GM23338 (cell line): ENCODE data around the gene TMEM126B. TPM values are rescaled to one million over a fixed set of nuclear protein-coding genes. Genes with fewer than 3 reads are reported as not detected.

Source experiments
- ATAC-seq: fragments of 200-7000 bp; cut with Tn5 transposase; 3 replicates; pipeline ENCODE4 v1.9.1; 2020
- DNase-seq: peaks from one replicate; pipeline ENCODE4 v3.0.0-alpha.2; 2015; ENCODE audit warnings: low spot score
- H2AFZ ChIP-seq: fragments of 200-600 bp; sonication (generic); 2 replicates; pipeline ENCODE4 v1.8.0; 2016; ENCODE audit warnings: antibody characterized with exemption, mild to moderate bottlenecking, moderate library complexity
- H3F3A ChIP-seq: fragments of 200-600 bp; sonication (generic); replicated peaks from 2 replicates; pipeline ENCODE4 v1.8.0; 2017; ENCODE audit warnings: antibody characterized with exemption, mixed run types, low read depth
- H3K27ac ChIP-seq: fragments of 200-600 bp; sonication (generic); 2 replicates; pipeline ENCODE4 v1.6.1; 2016; ENCODE audit warnings: low read depth
- H3K27me3 ChIP-seq: fragments of 200-600 bp; sonication (generic); 2 replicates; pipeline ENCODE4 v1.8.0; 2016; ENCODE audit warnings: mild to moderate bottlenecking, mixed run types, moderate library complexity; ENCODE audit not compliant: insufficient read depth
- H3K36me3 ChIP-seq: fragments of 200-600 bp; sonication (generic); 2 replicates; pipeline ENCODE4 v1.8.0; 2016; ENCODE audit warnings: mild to moderate bottlenecking; ENCODE audit not compliant: insufficient read depth
- H3K4me1 ChIP-seq: fragments of 200-600 bp; sonication (generic); 2 replicates; pipeline ENCODE4 v1.8.0; 2016; ENCODE audit warnings: mild to moderate bottlenecking, moderate library complexity; ENCODE audit not compliant: insufficient read depth
- H3K4me2 ChIP-seq: fragments of 200-600 bp; sonication (generic); 2 replicates; pipeline ENCODE4 v1.7.1; 2017; ENCODE audit warnings: mixed run types
- H3K4me3 ChIP-seq: fragments of 200-600 bp; sonication (generic); 2 replicates; pipeline ENCODE4 v1.6.1; 2016; ENCODE audit warnings: mixed run types
- H3K79me2 ChIP-seq: fragments of 200-600 bp; sonication (generic); replicated peaks from 2 replicates; pipeline ENCODE4 v1.8.0; 2017; ENCODE audit warnings: mild to moderate bottlenecking; ENCODE audit not compliant: insufficient read depth
- H3K9me2 ChIP-seq: fragments of 200-600 bp; sonication (generic); 2 replicates; pipeline ENCODE4 v1.8.0; 2017; ENCODE audit not compliant: insufficient read depth
- H4K20me1 ChIP-seq: fragments of 200-600 bp; sonication (generic); replicated peaks from 2 replicates; pipeline ENCODE4 v1.8.0; 2017; ENCODE audit warnings: mild to moderate bottlenecking; ENCODE audit not compliant: insufficient read depth
- H3K27ac Mint-ChIP-seq: 2 replicates; pipeline ENCODE4 v1.8.0; 2020; ENCODE audit warnings: inconsistent platforms, mild to moderate bottlenecking, moderate library complexity, mixed read lengths
- H3K27me3 Mint-ChIP-seq: 3 replicates; pipeline ENCODE4 v1.8.0; 2022; ENCODE audit warnings: low read depth, mild to moderate bottlenecking, moderate library complexity, mixed read lengths, inconsistent platforms; ENCODE audit not compliant: insufficient read depth, poor library complexity
- H3K36me3 Mint-ChIP-seq: 3 replicates; pipeline ENCODE4 v1.8.0; 2021; ENCODE audit warnings: low read depth, mild to moderate bottlenecking, inconsistent platforms, moderate library complexity, mixed read lengths
- H3K4me1 Mint-ChIP-seq: 3 replicates; pipeline ENCODE4 v1.8.0; 2020; ENCODE audit warnings: mild to moderate bottlenecking, inconsistent platforms, mixed read lengths
- H3K4me3 Mint-ChIP-seq: 3 replicates; pipeline ENCODE4 v1.8.0; 2021; ENCODE audit warnings: moderate library complexity, mild to moderate bottlenecking, inconsistent platforms, mixed read lengths
- H3K9me3 Mint-ChIP-seq: 3 replicates; pipeline ENCODE4 v1.8.0; 2020; ENCODE audit warnings: moderate library complexity, mild to moderate bottlenecking, inconsistent platforms, mixed read lengths
- CREB1 ChIP-seq: fragments of 250-450 bp; sonication (Bioruptor Pico); IDR thresholded peaks from 2 replicates; pipeline ENCODE4 v1.5.0; 2020; ENCODE audit warnings: low read depth, mild to moderate bottlenecking, moderate library complexity
- EZH2 ChIP-seq: fragments of 200-600 bp; sonication (generic); IDR thresholded peaks from one replicate; pipeline ENCODE4 v1.8.0; 2017; ENCODE audit warnings: antibody characterized with exemption, mild to moderate bottlenecking, low read depth; ENCODE audit not compliant: unreplicated experiment
- EZH2phosphoT487 ChIP-seq: fragments of 200-600 bp; sonication (generic); IDR thresholded peaks from one replicate; pipeline ENCODE4 v1.8.1; 2018; ENCODE audit warnings: antibody characterized with exemption; ENCODE audit not compliant: unreplicated experiment
- JUNB ChIP-seq: IDR thresholded peaks from one replicate; pipeline ENCODE4 v1.6.1; 2016; ENCODE audit warnings: antibody characterized with exemption; ENCODE audit not compliant: unreplicated experiment
- POLR2AphosphoS5 ChIP-seq: IDR thresholded peaks from 2 replicates; pipeline ENCODE4 v1.6.1; 2016; ENCODE audit warnings: antibody characterized with exemption, low read depth
- STAT1 ChIP-seq: IDR thresholded peaks from one replicate; pipeline ENCODE4 v1.6.1; 2016; ENCODE audit warnings: antibody characterized with exemption; ENCODE audit not compliant: unreplicated experiment
- ZNF114 ChIP-seq: fragments of 250-450 bp; sonication (Bioruptor Pico); IDR thresholded peaks from 2 replicates; pipeline ENCODE4 v1.5.0; 2020; ENCODE audit warnings: mild to moderate bottlenecking, moderate library complexity
- ZNF331 ChIP-seq: fragments of 250-450 bp; sonication (Bioruptor Pico); IDR thresholded peaks from 2 replicates; pipeline ENCODE4 v1.5.0; 2020; ENCODE audit warnings: low read depth, mild to moderate bottlenecking, moderate library complexity
- polyA plus RNA-seq: library from polyadenylated mRNA; unstranded; fragments of >200 nt; fragmentation: Nextera tagmentation; extraction: Ambion mirVana; gene quantifications from 2 replicates; pipeline ENCODE4 v1.2.1, GENCODE V29; 2016
- total RNA-seq: library from RNA; depleted of rRNA; stranded (reverse); fragments of >200 nt; shearing (Covaris generic); gene quantifications from 2 replicates; pipeline ENCODE4 v1.2.3, GENCODE V29; 2014
- TF ChIP-seq, protein P1 (sequence below): IDR thresholded peaks from 2 replicates; pipeline ENCODE4 v1.6.1; 2016; ENCODE audit warnings: antibody characterized with exemption
- TF ChIP-seq, protein P2 (sequence below): fragments of 250-450 bp; sonication (Bioruptor Pico); IDR thresholded peaks from 2 replicates; pipeline ENCODE4 v1.5.0; 2020; ENCODE audit warnings: mild to moderate bottlenecking, moderate library complexity

TMEM126B gene
- total and polyA plus RNA-seq, 2 experiments from 2014 or later = 93.0 to 169 TPM

DNA sequence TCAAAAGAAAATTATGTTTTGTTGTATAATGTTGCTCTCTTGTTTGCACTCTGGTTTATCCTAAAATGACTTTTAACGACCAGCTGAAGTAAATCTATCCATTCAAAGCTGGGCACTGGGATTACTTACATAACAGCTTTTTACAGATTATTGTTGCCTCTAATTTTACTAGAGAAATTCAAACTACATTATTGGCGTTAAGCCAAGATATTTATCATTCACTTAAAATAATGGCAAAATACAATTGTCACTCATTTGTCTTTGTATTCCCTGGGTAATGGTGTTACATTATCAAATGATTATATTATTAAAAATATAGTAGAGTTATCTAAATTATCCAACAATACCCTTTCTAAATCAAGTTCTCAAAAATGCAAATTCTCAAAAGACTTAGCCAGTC, 31.5 kb upstream of the TMEM126B start (continued):
- no peak for TF ChIP-seq EZH2
- TF ChIP-seq CREB1 (CRISPR knock-in tag) = no peak
- TF ChIP-seq, protein P1, sequence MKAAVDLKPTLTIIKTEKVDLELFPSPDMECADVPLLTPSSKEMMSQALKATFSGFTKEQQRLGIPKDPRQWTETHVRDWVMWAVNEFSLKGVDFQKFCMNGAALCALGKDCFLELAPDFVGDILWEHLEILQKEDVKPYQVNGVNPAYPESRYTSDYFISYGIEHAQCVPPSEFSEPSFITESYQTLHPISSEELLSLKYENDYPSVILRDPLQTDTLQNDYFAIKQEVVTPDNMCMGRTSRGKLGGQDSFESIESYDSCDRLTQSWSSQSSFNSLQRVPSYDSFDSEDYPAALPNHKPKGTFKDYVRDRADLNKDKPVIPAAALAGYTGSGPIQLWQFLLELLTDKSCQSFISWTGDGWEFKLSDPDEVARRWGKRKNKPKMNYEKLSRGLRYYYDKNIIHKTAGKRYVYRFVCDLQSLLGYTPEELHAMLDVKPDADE = no peak
- no peak for TF ChIP-seq STAT1
- no peak for TF ChIP-seq EZH2phosphoT487
- TF ChIP-seq ZNF114 (CRISPR knock-in tag) = no peak
- TF ChIP-seq JUNB = no peak
- TF ChIP-seq ZNF331 (CRISPR knock-in tag) = no peak

DNA sequence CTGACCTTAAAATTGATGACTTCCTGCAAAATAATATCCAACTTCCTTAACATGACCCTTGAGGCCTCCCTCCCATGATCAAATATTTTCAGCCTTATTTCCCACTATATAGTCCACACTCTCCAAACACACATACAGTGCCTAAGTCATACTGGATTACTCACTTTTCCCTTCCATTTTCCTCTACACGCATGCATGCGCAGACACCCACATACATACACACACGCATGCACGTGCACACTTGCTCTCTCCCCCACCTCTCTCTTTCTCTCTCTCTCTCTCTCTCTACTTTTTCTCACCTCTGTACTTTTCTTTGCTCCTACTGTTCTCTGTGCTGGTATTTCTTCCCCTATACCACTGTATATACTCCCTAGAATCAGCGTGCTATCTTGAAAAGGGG, 29.3 kb upstream of the TMEM126B start:
- Histone ChIP-seq H3F3A (no peaks in the 10 kb centered on the region), H3K27me3 (no peaks in the 10 kb centered on the region), H2AFZ (no peak overlapping the region), H3K79me2 (no peaks in the 10 kb centered on the region), H3K4me2 (no peak overlapping the region), H3K27ac (no peak overlapping the region), H3K4me3 (no peak overlapping the region), H3K4me1 (peaks cover 6% of the 10 kb centered on the region; the same call in 1 of the 2 replicates), H4K20me1 (no peaks in the 10 kb centered on the region), H3K36me3 (no peaks in the 10 kb centered on the region), H3K9me2 (0 out of 2 replicates have a peak, but pooled peaks cover 4% of the 10 kb centered on the region)
- H3K4me3 Mint-ChIP-seq = no peak overlapping the region
- H3K36me3 Mint-ChIP-seq = no peaks in the 10 kb centered on the region; the same call in 2 of the 3 replicates
- H3K4me1 Mint-ChIP-seq = peaks cover 16% of the 10 kb centered on the region; the same call in 2 of the 3 replicates
- H3K9me3 Mint-ChIP-seq = no peaks in the 10 kb centered on the region
- peaks cover 2% of the 10 kb centered on the region for H3K27me3 Mint-ChIP-seq
- TF ChIP-seq EZH2phosphoT487 (no peak), POLR2AphosphoS5 (no peak)
- H3K27ac Mint-ChIP-seq = no peak overlapping the region
- ATAC-seq = no peak
- DNase-seq = no peak

DNA sequence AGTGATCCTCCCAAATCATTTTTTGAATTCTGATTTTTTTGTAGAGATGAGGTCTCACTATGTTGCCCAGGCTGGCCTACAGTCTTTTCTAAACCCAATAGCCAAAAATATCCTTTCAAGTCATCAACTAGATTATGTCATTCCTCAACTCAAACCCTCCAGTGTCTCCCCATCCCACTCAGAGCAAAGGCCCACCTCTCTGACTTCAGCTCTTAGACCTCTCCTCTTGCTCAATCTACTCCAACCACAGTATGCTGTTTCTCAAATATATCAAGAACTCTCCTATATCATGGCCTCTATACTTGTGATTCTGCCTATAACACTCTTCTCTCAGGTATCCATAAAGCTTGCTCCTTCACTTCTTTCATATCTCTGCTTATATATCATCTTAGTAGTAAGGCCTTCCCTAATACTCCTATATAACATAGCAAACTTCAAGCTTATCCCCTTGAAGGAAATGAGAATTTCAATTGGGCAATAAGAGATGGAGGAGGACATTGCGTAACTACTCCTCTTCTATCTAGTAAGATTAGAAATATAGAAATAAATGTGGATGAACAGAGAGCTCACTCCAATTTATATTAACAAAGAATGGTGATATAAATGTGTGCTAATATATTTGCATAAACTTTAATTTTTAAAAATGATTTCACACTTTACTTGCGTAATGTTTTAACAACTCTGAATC, 25.7 kb upstream of the TMEM126B start:
- Histone ChIP-seq H4K20me1 (no peaks in the 10 kb centered on the region), H3K4me2 (no peak overlapping the region), H3K79me2 (no peaks in the 10 kb centered on the region), H2AFZ (no peak overlapping the region), H3K4me1 (peaks cover 17% of the 10 kb centered on the region; the same call in 1 of the 2 replicates), H3K36me3 (no peaks in the 10 kb centered on the region), H3K27me3 (no peaks in the 10 kb centered on the region), H3K9me2 (0 out of 2 replicates have a peak, but pooled peaks cover 4% of the 10 kb centered on the region), H3F3A (no peaks in the 10 kb centered on the region), H3K27ac (no peak overlapping the region), H3K4me3 (no peak overlapping the region)
- H3K9me3 Mint-ChIP-seq = peaks cover 12% of the 10 kb centered on the region
- H3K4me3 Mint-ChIP-seq = no peak overlapping the region
- DNase-seq (no peak), ATAC-seq (no peak)
- no peak overlapping the region for H3K27ac Mint-ChIP-seq
- peaks cover 27% of the 10 kb centered on the region; the same call in 2 of the 3 replicates for H3K4me1 Mint-ChIP-seq
- peaks cover 2% of the 10 kb centered on the region for H3K27me3 Mint-ChIP-seq
- peaks cover 22% of the 10 kb centered on the region for H3K36me3 Mint-ChIP-seq
- TF ChIP-seq EZH2phosphoT487 = no peak
- no peak for TF ChIP-seq JUNB
- TF ChIP-seq, protein P2, sequence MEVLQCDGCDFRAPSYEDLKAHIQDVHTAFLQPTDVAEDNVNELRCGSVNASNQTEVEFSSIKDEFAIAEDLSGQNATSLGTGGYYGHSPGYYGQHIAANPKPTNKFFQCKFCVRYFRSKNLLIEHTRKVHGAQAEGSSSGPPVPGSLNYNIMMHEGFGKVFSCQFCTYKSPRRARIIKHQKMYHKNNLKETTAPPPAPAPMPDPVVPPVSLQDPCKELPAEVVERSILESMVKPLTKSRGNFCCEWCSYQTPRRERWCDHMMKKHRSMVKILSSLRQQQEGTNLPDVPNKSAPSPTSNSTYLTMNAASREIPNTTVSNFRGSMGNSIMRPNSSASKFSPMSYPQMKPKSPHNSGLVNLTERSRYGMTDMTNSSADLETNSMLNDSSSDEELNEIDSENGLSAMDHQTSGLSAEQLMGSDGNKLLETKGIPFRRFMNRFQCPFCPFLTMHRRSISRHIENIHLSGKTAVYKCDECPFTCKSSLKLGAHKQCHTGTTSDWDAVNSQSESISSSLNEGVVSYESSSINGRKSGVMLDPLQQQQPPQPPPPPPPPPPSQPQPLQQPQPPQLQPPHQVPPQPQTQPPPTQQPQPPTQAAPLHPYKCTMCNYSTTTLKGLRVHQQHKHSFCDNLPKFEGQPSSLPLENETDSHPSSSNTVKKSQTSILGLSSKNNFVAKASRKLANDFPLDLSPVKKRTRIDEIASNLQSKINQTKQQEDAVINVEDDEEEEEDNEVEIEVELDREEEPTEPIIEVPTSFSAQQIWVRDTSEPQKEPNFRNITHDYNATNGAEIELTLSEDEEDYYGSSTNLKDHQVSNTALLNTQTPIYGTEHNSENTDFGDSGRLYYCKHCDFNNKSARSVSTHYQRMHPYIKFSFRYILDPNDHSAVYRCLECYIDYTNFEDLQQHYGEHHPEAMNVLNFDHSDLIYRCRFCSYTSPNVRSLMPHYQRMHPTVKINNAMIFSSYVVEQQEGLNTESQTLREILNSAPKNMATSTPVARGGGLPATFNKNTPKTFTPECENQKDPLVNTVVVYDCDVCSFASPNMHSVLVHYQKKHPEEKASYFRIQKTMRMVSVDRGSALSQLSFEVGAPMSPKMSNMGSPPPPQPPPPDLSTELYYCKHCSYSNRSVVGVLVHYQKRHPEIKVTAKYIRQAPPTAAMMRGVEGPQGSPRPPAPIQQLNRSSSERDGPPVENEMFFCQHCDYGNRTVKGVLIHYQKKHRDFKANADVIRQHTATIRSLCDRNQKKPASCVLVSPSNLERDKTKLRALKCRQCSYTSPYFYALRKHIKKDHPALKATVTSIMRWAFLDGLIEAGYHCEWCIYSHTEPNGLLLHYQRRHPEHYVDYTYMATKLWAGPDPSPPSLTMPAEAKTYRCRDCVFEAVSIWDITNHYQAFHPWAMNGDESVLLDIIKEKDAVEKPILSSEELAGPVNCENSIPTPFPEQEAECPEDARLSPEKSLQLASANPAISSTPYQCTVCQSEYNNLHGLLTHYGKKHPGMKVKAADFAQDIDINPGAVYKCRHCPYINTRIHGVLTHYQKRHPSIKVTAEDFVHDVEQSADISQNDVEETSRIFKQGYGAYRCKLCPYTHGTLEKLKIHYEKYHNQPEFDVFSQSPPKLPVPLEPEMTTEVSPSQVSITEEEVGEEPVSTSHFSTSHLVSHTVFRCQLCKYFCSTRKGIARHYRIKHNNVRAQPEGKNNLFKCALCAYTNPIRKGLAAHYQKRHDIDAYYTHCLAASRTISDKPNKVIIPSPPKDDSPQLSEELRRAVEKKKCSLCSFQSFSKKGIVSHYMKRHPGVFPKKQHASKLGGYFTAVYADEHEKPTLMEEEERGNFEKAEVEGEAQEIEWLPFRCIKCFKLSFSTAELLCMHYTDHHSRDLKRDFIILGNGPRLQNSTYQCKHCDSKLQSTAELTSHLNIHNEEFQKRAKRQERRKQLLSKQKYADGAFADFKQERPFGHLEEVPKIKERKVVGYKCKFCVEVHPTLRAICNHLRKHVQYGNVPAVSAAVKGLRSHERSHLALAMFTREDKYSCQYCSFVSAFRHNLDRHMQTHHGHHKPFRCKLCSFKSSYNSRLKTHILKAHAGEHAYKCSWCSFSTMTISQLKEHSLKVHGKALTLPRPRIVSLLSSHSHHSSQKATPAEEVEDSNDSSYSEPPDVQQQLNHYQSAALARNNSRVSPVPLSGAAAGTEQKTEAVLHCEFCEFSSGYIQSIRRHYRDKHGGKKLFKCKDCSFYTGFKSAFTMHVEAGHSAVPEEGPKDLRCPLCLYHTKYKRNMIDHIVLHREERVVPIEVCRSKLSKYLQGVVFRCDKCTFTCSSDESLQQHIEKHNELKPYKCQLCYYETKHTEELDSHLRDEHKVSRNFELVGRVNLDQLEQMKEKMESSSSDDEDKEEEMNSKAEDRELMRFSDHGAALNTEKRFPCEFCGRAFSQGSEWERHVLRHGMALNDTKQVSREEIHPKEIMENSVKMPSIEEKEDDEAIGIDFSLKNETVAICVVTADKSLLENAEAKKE (CRISPR knock-in tag) = no peak
- no peak for TF ChIP-seq POLR2AphosphoS5
- TF ChIP-seq ZNF331 (CRISPR knock-in tag) = no peak
- no peak for TF ChIP-seq EZH2
- TF ChIP-seq, protein P1 = no peak
